ENCODE results near the gene UPF2. TPM values are rescaled to one million over a fixed set of nuclear protein-coding genes. Genes with fewer than 3 reads are reported as not detected.
A peak's percentile ranks its signal among the peaks of the same experiment; 100 is the strongest.

Gene UPF2
- total RNA-seq, 3 donors from 2014 or later, result 22.4 to 32.9 (median 29.2) TPM

GRCh38 chr10:11898372-11899066, 144.1 kb downstream of the UPF2 start:
- Histone ChIP-seq H3K27ac (peak overlapping the region; percentile 69 to 82), H3K36me3 (no peaks in the 10 kb centered on the region), H3K27me3 (no peaks in the 10 kb centered on the region), H3K4me3 (no peak overlapping the region), H3K9me3 (no peaks in the 10 kb centered on the region), H3K4me1 (no peaks in the 10 kb centered on the region)
- TF ChIP-seq POLR2A (IDR thresholded peaks at IDR 0.05), result no peak
- peak; percentile 38 to 70 (median 53) for TF ChIP-seq POLR2AphosphoS5 (IDR thresholded peaks at IDR 0.05)
- TF ChIP-seq, protein P1, sequence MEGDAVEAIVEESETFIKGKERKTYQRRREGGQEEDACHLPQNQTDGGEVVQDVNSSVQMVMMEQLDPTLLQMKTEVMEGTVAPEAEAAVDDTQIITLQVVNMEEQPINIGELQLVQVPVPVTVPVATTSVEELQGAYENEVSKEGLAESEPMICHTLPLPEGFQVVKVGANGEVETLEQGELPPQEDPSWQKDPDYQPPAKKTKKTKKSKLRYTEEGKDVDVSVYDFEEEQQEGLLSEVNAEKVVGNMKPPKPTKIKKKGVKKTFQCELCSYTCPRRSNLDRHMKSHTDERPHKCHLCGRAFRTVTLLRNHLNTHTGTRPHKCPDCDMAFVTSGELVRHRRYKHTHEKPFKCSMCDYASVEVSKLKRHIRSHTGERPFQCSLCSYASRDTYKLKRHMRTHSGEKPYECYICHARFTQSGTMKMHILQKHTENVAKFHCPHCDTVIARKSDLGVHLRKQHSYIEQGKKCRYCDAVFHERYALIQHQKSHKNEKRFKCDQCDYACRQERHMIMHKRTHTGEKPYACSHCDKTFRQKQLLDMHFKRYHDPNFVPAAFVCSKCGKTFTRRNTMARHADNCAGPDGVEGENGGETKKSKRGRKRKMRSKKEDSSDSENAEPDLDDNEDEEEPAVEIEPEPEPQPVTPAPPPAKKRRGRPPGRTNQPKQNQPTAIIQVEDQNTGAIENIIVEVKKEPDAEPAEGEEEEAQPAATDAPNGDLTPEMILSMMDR (IDR thresholded peaks at IDR 0.05), result no peak
- DNase-seq (ENCODE audit: low spot score in 2 of 2), result peak; percentile 84 to 91
- intact Hi-C loops (cut with DNase I; ENCODE audit: low total_unique reads), result no loop called here

GRCh38 chr10:11898033-11898371, 144.6 kb downstream of the UPF2 start:
- H3K4me1 ChIP-seq, result no peaks in the 10 kb centered on the region
- TF ChIP-seq, protein P1 (IDR thresholded peaks at IDR 0.05), result no peak
- TF ChIP-seq POLR2A (IDR thresholded peaks at IDR 0.05) (no peak), POLR2AphosphoS5 (IDR thresholded peaks at IDR 0.05) (no peak)
- no peak for DNase-seq (ENCODE audit: low spot score in 2 of 2)
- no peaks in the 10 kb centered on the region for H3K9me3 ChIP-seq
- no peaks in the 10 kb centered on the region for H3K36me3 ChIP-seq
- H3K27me3 ChIP-seq, result no peaks in the 10 kb centered on the region
- intact Hi-C loops (cut with DNase I; ENCODE audit: low total_unique reads), result no loop called here
- no peak overlapping the region for H3K4me3 ChIP-seq
- H3K27ac ChIP-seq, result peak overlapping the region; percentile 69 to 82

GRCh38 chr10:11896549-11897200, 145.9 kb downstream of the UPF2 start:
- intact Hi-C loops (cut with DNase I; ENCODE audit: low total_unique reads), result no loop called here
- Histone ChIP-seq H3K9me3 (no peaks in the 10 kb centered on the region), H3K27ac (no peak overlapping the region), H3K4me3 (no peak overlapping the region), H3K36me3 (no peaks in the 10 kb centered on the region), H3K27me3 (no peaks in the 10 kb centered on the region), H3K4me1 (no peaks in the 10 kb centered on the region)
- TF ChIP-seq, protein P1 (IDR thresholded peaks at IDR 0.05), result no peak
- TF ChIP-seq POLR2A (IDR thresholded peaks at IDR 0.05), result no peak
- TF ChIP-seq POLR2AphosphoS5 (IDR thresholded peaks at IDR 0.05), result no peak
- DNase-seq (ENCODE audit: low spot score in 2 of 2), result no peak

- DNase-seq (ENCODE audit: low spot score in 2 of 2), result no peak
- H3K27me3 ChIP-seq, result no peaks in the 10 kb centered on the region
- H3K4me1 ChIP-seq, result no peaks in the 10 kb centered on the region
- TF ChIP-seq POLR2AphosphoS5 (IDR thresholded peaks at IDR 0.05), result no peak
- no peaks in the 10 kb centered on the region for H3K9me3 ChIP-seq
- no peaks in the 10 kb centered on the region for H3K36me3 ChIP-seq
- intact Hi-C loops (cut with DNase I; ENCODE audit: low total_unique reads), result no loop called here
- H3K4me3 ChIP-seq, result no peak overlapping the region
- H3K27ac ChIP-seq, result no peak overlapping the region
Measured at GRCh38 chr10:11895598-11895997, 147.0 kb downstream of the UPF2 start.

GRCh38 chr10:11895108-11895466, 147.5 kb downstream of the UPF2 start:
- DNase-seq (ENCODE audit: low spot score in 2 of 2), result no peak
- Histone ChIP-seq H3K36me3 (no peaks in the 10 kb centered on the region), H3K4me1 (no peaks in the 10 kb centered on the region), H3K27ac (no peak overlapping the region), H3K9me3 (no peaks in the 10 kb centered on the region), H3K27me3 (no peaks in the 10 kb centered on the region), H3K4me3 (no peak overlapping the region)
- TF ChIP-seq, protein P1 (IDR thresholded peaks at IDR 0.05), result no peak
- TF ChIP-seq POLR2A (IDR thresholded peaks at IDR 0.05) (no peak), POLR2AphosphoS5 (IDR thresholded peaks at IDR 0.05) (no peak)
- intact Hi-C loops (cut with DNase I; ENCODE audit: low total_unique reads), result no loop called here
